Body of pancreas (tissue), 4 donors: ENCODE results near the gene ANKRD12.

Experiments used
- CTCF ChIP-seq, 7 experiments: fragments of 450-650 bp in 4 of 7; fragments of 200-600 bp in 3 of 7; sonication (generic) in 3 of 7; IDR thresholded peaks; one replicate each; pipeline ENCODE4 v1.5.1; 2016 to 2019; ENCODE audit warnings: antibody characterized with exemption in 7 of 7
- POLR2A ChIP-seq, 3 donors: fragments of 450-650 bp; IDR thresholded peaks; one replicate each; pipeline ENCODE4 v1.6.1; 2016; ENCODE audit warnings: antibody characterized with exemption in 3 of 3, mild to moderate bottlenecking in 2 of 3

GRCh38 chr18:9204659-9205058, 68.1 kb downstream of the ANKRD12 start:
- TF ChIP-seq CTCF (IDR thresholded peaks at IDR 0.05) (no peak), POLR2A (IDR thresholded peaks at IDR 0.05) (no peak)
